ENCODE measurements around the gene VPS13D.
"Not testable (repeated sequence)": the region's sequence is repeated elsewhere in the genome, so short reads cannot be mapped to it uniquely, and the experiment has no call there.

Gene VPS13D

GRCh38 chr1:12285496-12286143 lies 55.8 kb downstream of the VPS13D start:
- no peak for DNase-seq (ENCODE audit: low spot score)

- DNase-seq (ENCODE audit: low spot score): no peak
These were observed 58.0 kb downstream of the VPS13D start for GRCh38 chr1:12287869-12288268.

GRCh38 chr1:12290828-12291227 lies 61.0 kb downstream of the VPS13D start:
- no peak for DNase-seq (ENCODE audit: low spot score)

- DNase-seq (ENCODE audit: low spot score): no peak
These were observed 63.6 kb downstream of the VPS13D start for GRCh38 chr1:12293416-12293815.

- no peak for DNase-seq (ENCODE audit: low spot score)
These were observed 64.2 kb downstream of the VPS13D start for GRCh38 chr1:12294076-12294475.

GRCh38 chr1:12296016-12296415 lies 66.2 kb downstream of the VPS13D start:
- peak; percentile 56 for DNase-seq (ENCODE audit: low spot score)

GRCh38 chr1:12296623-12297022 lies 66.8 kb downstream of the VPS13D start:
- peak; percentile 14 for DNase-seq (ENCODE audit: low spot score)

- DNase-seq (ENCODE audit: low spot score): no peak
These were observed 70.9 kb downstream of the VPS13D start for GRCh38 chr1:12300706-12301105.

- DNase-seq (ENCODE audit: low spot score): no peak
These were observed 71.8 kb downstream of the VPS13D start for GRCh38 chr1:12301518-12302237.

- DNase-seq (ENCODE audit: low spot score): no peak
These were observed 73.1 kb downstream of the VPS13D start for GRCh38 chr1:12302798-12303447.

- DNase-seq (ENCODE audit: low spot score): no peak
These were observed 75.5 kb downstream of the VPS13D start for GRCh38 chr1:12305377-12305776.

- DNase-seq (ENCODE audit: low spot score): no peak
These were observed 80.2 kb downstream of the VPS13D start for GRCh38 chr1:12309783-12310742.

- peak; percentile 39 for DNase-seq (ENCODE audit: low spot score)
These were observed 84.6 kb downstream of the VPS13D start for GRCh38 chr1:12314333-12314903.

GRCh38 chr1:12315146-12315545 lies 85.3 kb downstream of the VPS13D start:
- DNase-seq (ENCODE audit: low spot score): no peak

GRCh38 chr1:12316331-12316730 lies 86.5 kb downstream of the VPS13D start:
- DNase-seq (ENCODE audit: low spot score): no peak

- no peak for DNase-seq (ENCODE audit: low spot score)
These were observed 90.7 kb downstream of the VPS13D start for GRCh38 chr1:12320486-12320885.

GRCh38 chr1:12324423-12324822 lies 94.6 kb downstream of the VPS13D start:
- no peak for DNase-seq (ENCODE audit: low spot score)

GRCh38 chr1:12324973-12325372 lies 95.1 kb downstream of the VPS13D start:
- not testable (repeated sequence) for DNase-seq (ENCODE audit: low spot score)

GRCh38 chr1:12326986-12327385 lies 97.2 kb downstream of the VPS13D start:
- DNase-seq (ENCODE audit: low spot score): no peak

- no peak for DNase-seq (ENCODE audit: low spot score)
These were observed 97.7 kb downstream of the VPS13D start for GRCh38 chr1:12327566-12327965.

GRCh38 chr1:12333036-12333785 lies 103.4 kb downstream of the VPS13D start:
- DNase-seq (ENCODE audit: low spot score): no peak

Data from hematopoietic multipotent progenitor cell treated with erythropoietin and hydrocortisone succinate and interleukin-3 and kit ligand, for 15 days (in vitro differentiated cells).